Esophagus squamous epithelium (tissue), 4 donors: Measurements from ENCODE around the gene PRSS36.

Experiments used
- POLR2A ChIP-seq, 4 donors: fragments of 450-650 bp; IDR thresholded peaks; one replicate each; pipeline ENCODE4 v1.6.1; 2017; ENCODE audit warnings: antibody characterized with exemption in 4 of 4, mild to moderate bottlenecking in 4 of 4, moderate library complexity in 3 of 4
- TF ChIP-seq, protein P1 (sequence below), 6 experiments: fragments of 450-650 bp in 4 of 6; fragments of 200-600 bp in 2 of 6; sonication (generic) in 2 of 6; IDR thresholded peaks; one replicate each; pipeline ENCODE4 v1.5.1; 2016 to 2019; ENCODE audit warnings: antibody characterized with exemption in 6 of 6, mild to moderate bottlenecking in 4 of 6, moderate library complexity in 4 of 6

DNA sequence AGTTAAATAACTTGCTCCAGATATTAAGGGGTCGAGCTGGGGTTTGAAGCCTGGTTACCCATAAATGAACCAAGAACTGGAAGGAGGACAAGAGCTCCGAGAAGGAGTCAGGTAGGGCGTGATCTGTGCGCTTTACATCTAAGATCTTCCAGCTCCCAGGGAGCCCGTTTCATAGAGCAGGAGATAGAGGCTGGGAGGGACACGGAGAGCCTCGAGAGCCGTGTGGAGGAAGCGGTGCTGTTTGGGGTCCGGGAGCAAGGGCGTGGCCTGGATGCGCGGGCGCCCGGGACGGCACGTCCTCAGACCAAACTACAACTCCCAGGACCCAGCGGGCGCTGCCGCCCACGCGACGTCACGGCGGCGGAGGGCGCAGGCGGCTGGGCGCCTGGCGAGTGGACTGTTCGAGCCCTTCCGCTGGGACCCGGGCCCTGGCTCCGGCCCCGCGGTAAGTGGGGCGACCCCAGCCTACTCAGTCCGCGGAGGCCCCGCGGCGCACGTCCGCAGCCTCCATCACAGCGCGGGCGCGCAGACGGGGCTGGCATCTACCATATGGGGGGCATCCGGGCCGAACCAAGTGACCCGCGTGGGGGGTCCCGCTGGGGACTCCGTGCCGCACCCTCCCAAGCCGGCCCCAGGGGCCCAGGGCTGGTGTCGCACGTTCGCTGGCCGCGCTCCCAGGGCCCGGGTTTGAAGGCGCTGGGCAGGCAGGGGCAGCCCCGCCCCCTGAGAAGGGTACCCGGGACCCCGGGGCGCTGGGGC lies 41.7 kb downstream of the PRSS36 start, which contains the start of gene BCKDK:
- TF ChIP-seq, protein P1, sequence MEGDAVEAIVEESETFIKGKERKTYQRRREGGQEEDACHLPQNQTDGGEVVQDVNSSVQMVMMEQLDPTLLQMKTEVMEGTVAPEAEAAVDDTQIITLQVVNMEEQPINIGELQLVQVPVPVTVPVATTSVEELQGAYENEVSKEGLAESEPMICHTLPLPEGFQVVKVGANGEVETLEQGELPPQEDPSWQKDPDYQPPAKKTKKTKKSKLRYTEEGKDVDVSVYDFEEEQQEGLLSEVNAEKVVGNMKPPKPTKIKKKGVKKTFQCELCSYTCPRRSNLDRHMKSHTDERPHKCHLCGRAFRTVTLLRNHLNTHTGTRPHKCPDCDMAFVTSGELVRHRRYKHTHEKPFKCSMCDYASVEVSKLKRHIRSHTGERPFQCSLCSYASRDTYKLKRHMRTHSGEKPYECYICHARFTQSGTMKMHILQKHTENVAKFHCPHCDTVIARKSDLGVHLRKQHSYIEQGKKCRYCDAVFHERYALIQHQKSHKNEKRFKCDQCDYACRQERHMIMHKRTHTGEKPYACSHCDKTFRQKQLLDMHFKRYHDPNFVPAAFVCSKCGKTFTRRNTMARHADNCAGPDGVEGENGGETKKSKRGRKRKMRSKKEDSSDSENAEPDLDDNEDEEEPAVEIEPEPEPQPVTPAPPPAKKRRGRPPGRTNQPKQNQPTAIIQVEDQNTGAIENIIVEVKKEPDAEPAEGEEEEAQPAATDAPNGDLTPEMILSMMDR (IDR thresholded peaks at IDR 0.05) = no peak
- TF ChIP-seq POLR2A (IDR thresholded peaks at IDR 0.05) = peak in 1 of 4 donors; percentile 77
